Activated CD4-positive, alpha-beta memory T cell treated with anti-CD3 and anti-CD28 coated beads for 36 hours (primary cell): ENCODE measurements around the gene PLXNA1. TPM values are rescaled to one million over a fixed set of nuclear protein-coding genes. Genes with fewer than 3 reads are reported as not detected.

Source experiments
- CTCF ChIA-PET: fragments of 350-600 bp; sonication (Branson Sonifier 250); formaldehyde crosslinking; loops from one replicate; lab custom pipeline; 2021; ENCODE audit warnings: antibody characterized with exemption, inconsistent platforms; lab: Charles Lee
- POLR2A ChIA-PET: fragments of 350-600 bp; sonication (Branson Sonifier 250); formaldehyde crosslinking; loops from one replicate; lab custom pipeline; 2021; ENCODE audit warnings: antibody characterized with exemption; lab: Charles Lee
- DNase-seq: peaks from one replicate; pipeline ENCODE4 v3.0.0-alpha.2; 2020
- H3K27ac Mint-ChIP-seq: one replicate; pipeline ENCODE4 v1.8.0; 2021; ENCODE audit warnings: mixed read lengths
- H3K27me3 Mint-ChIP-seq: one replicate; pipeline ENCODE4 v1.8.0; 2021; ENCODE audit warnings: mixed read lengths
- H3K36me3 Mint-ChIP-seq: one replicate; pipeline ENCODE4 v1.8.0; 2021; ENCODE audit warnings: mixed read lengths
- H3K4me1 Mint-ChIP-seq: one replicate; pipeline ENCODE4 v1.8.0; 2021; ENCODE audit warnings: low read depth, mixed read lengths
- H3K4me3 Mint-ChIP-seq: one replicate; pipeline ENCODE4 v1.8.0; 2021; ENCODE audit warnings: mild to moderate bottlenecking, mixed read lengths
- H3K9me3 Mint-ChIP-seq: one replicate; pipeline ENCODE4 v1.8.0; 2021; ENCODE audit warnings: mixed read lengths
- intact Hi-C: fragments of 100-400 bp; cut with micrococcal nuclease; formaldehyde crosslinking; loops from one replicate; pipeline ENCODE4 v1.15.1; 2023
- total RNA-seq, 2 experiments: library from RNA; stranded (reverse); gene quantifications; one replicate each; pipeline ENCODE4 v1.2.3, GENCODE V29; 2021

PLXNA1 gene
- total RNA-seq, 2 experiments from 2014 or later: 8.8 to 9.3 TPM

DNA sequence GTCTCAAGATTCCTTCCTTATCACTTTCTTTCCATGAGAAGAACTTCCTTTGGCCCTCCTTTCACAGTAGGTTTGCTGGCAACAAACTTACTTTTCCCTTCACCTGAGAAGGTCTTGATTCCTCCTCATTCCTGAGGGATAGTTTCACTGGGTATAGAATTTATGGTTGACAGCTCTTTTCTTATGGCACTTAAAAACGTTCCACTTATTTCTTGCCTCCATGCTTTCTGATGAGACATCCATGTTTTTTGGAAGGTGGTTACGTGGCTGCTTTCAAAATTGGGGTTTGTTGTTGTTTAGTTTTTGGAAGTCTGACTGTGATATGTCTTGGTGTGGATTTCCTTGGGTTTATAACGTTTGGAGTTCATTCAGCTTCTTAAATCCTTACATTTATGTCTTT is 8.2 kb upstream of the PLXNA1 start:
- no peak overlapping the region for H3K4me3 Mint-ChIP-seq
- no peak overlapping the region for H3K27ac Mint-ChIP-seq
- intact Hi-C loops: no loop called here
- H3K9me3 Mint-ChIP-seq: peaks cover 18% of the 10 kb centered on the region
- H3K36me3 Mint-ChIP-seq: peaks cover 5% of the 10 kb centered on the region
- ChIA-PET POLR2A (no interaction called here), CTCF (no interaction called here)
- peaks cover 15% of the 10 kb centered on the region for H3K27me3 Mint-ChIP-seq
- no peaks in the 10 kb centered on the region for H3K4me1 Mint-ChIP-seq
- DNase-seq: no peak

DNA sequence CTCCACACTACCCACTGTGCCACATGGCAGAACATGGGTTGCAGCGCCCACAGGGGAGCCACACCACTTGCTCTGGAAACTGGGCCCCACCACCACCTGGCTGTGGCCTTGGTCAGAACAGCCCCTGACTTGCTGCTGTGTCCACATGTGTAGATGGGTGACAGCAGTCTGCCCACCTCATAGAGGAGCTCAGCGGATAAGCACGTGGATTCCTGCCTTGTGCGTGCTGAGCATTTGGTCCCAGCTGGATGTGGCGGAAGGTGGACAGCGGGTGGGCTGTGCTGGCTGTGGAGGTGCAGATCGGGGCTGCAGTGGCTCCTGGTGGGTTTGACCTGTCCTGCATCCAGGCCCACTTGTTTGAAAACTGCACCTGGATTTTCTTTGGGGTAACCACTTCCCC is 6.0 kb upstream of the PLXNA1 start:
- H3K27me3 Mint-ChIP-seq: peaks cover 14% of the 10 kb centered on the region

DNA sequence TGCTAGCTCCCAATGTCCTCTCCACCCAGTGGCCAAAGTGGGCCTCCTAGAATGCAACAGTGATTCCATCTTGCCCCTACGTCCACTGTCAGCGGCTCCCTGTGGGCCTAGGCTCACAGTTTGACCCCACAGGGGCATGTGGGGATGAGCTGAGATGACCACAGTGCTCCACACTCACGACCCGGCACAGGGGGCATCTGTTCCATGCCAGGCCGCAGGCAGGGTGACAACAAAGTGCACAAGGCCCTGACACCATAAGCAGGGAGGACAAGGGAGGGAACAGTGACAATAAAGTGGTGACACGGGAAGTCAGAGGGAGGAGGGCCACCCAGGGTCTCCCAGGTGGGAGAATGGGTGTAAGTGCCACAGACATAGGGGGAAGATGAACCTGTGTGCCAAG is 5.1 kb upstream of the PLXNA1 start:
- Mint-ChIP-seq H3K4me1 (peaks cover 9% of the 10 kb centered on the region), H3K4me3 (no peak overlapping the region), H3K36me3 (peaks cover 5% of the 10 kb centered on the region), H3K27me3 (peaks cover 14% of the 10 kb centered on the region), H3K27ac (no peak overlapping the region), H3K9me3 (peaks cover 18% of the 10 kb centered on the region)
- CTCF ChIA-PET: no interaction called here
- intact Hi-C loops: no loop called here
- POLR2A ChIA-PET: no interaction called here
- DNase-seq: no peak

More for the DNA sequence above, 6.0 kb upstream of the PLXNA1 start:
- DNase-seq: no peak
- H3K36me3 Mint-ChIP-seq: peaks cover 5% of the 10 kb centered on the region
- H3K9me3 Mint-ChIP-seq: peaks cover 18% of the 10 kb centered on the region
- intact Hi-C loops: no loop called here
- ChIA-PET POLR2A (no interaction called here), CTCF (no interaction called here)
- peaks cover 4% of the 10 kb centered on the region for H3K4me1 Mint-ChIP-seq
- H3K27ac Mint-ChIP-seq: no peak overlapping the region
- H3K4me3 Mint-ChIP-seq: no peak overlapping the region

DNA sequence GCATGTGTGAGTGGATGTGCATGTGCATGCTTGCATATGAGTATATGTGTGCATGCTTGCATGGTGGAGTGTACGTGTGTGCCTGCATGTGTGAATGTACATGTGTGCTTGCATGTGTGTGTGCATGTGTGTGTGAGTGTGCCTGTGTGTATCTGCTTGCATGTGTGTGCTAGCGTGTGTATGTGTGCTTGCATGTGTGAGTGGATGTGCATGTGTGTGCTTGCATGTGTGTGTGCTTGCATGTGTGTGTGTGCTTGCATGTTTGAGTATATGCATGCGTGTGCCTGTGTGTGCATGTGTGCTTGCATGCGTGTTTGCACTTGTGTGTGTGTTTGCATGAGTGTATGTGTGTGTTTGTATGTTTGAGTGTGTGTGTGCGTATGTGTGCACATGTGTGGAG is 4.6 kb upstream of the PLXNA1 start:
- no peak for DNase-seq
- peaks cover 9% of the 10 kb centered on the region for H3K4me1 Mint-ChIP-seq
- H3K27ac Mint-ChIP-seq: peak overlapping the region; percentile 18
- ChIA-PET CTCF (interaction anchor here (1.3 kb wide), 1 partner anchor 477 kb away, joined by 4 read pairs; no protein-coding TSS in a partner anchor), POLR2A (no interaction called here)
- peaks cover 18% of the 10 kb centered on the region for H3K9me3 Mint-ChIP-seq
- H3K4me3 Mint-ChIP-seq: no peak overlapping the region
- H3K36me3 Mint-ChIP-seq: peaks cover 5% of the 10 kb centered on the region
- H3K27me3 Mint-ChIP-seq: peaks cover 14% of the 10 kb centered on the region
- intact Hi-C loops: no loop called here

DNA sequence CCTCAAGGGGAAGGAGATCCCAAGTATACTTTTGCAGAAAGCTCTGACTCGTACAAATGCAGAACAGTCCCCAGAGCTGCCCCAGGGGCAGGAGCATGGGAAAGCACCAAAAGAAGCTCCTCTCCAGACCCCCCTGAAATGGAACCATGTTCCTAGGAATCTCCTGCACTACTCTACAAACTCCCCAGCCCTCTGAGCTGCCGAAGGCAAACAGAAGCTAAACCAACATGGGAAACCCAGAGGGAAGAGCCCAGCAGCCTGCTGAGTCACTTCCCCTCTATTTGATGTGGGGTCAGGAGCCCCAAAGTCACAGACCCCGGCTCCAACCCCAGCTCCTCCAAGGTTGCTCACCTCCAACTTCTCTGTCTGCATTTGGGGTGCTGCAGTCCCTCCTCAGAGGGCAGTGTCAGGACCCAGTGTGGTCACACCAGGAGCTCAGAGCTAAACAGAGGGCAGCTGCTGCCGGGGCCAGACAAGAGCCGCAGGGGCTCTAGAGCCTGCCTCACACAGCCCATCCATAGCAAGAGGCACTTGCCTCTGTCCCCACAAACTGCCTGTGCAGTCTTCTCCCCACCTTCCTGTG is 3.8 kb upstream of the PLXNA1 start:
- H3K9me3 Mint-ChIP-seq: peaks cover 14% of the 10 kb centered on the region
- POLR2A ChIA-PET: no interaction called here

DNA sequence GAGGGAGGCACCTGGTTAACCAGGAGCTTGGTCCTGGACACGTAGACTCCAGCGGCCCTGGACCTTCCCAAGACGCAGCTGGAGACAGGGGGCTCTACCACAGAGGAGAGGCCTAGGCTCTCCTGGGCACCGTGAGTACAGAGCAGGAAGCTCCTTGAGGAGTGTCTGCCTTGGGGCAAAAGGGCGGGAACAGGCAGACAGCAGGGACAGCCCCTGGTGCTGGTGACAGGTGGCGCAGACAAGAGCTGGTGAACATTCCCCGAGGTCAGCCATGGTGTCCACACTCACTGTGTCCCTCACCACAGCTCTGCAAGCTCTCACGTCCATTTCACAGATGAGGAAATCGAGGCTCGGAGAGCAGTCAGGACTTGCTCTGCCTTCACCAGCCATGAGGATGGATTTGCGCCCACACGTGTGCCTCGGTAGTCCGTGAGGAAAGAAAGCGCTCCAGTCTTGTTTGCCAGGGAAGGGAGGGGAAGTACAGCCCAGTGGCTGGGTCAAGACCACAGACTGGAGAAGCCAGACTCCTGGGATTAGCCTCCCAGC is 2.6 kb upstream of the PLXNA1 start:
- POLR2A ChIA-PET: no interaction called here
- Mint-ChIP-seq H3K4me3 (no peak overlapping the region), H3K9me3 (peaks cover 3% of the 10 kb centered on the region), H3K36me3 (no peaks in the 10 kb centered on the region), H3K27me3 (peaks cover 7% of the 10 kb centered on the region), H3K4me1 (peaks cover 12% of the 10 kb centered on the region), H3K27ac (no peak overlapping the region)
- CTCF ChIA-PET: interaction anchor here (0.7 to 3.1 kb wide), 2 partner anchors 228 to 301 kb away, joined by 3 to 18 read pairs; no protein-coding TSS in a partner anchor
- intact Hi-C loops: loop anchor here (5.0 kb wide), 1 partner anchor 477 kb away; no protein-coding TSS in a partner anchor
- DNase-seq: no peak

More for the DNA sequence above, 3.8 kb upstream of the PLXNA1 start:
- H3K36me3 Mint-ChIP-seq: peaks cover 5% of the 10 kb centered on the region
- CTCF ChIA-PET: interaction anchor here (1.3 kb wide), 1 partner anchor 476 kb away, joined by 4 read pairs; no protein-coding TSS in a partner anchor
- no peak overlapping the region for H3K27ac Mint-ChIP-seq
- H3K27me3 Mint-ChIP-seq: peaks cover 14% of the 10 kb centered on the region
- intact Hi-C loops: no loop called here
- H3K4me1 Mint-ChIP-seq: peaks cover 9% of the 10 kb centered on the region
- no peak overlapping the region for H3K4me3 Mint-ChIP-seq
- no peak for DNase-seq

DNA sequence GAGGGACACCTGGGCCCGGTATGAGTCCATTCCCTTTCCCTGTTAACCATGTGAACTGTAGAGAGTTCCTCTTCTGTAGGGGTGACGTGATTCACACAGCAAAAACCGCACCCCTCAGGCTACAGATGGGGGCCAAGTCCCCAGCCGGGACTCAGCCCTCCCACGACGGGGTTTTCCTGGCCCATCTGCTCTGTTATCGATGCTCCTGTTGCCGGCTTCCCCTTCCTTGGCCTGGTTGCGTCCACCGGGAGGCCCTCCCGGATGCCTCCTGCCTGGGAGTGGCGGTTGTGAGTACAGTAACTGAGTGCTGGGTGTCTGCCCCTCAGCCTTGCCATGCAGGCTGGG is 817 bp upstream of the PLXNA1 start:
- intact Hi-C loops: loop anchor here (1.0 to 5.0 kb wide), 7 partner anchors 71 to 565 kb away; partner anchors contain the start of gene CHCHD6
- DNase-seq: peak; percentile 76
- POLR2A ChIA-PET: interaction anchor here (2.2 kb wide), 1 partner anchor 278 kb away, joined by 9 read pairs; the partner anchor contains the start of gene CHCHD6
- CTCF ChIA-PET: interaction anchor here (0.8 to 3.1 kb wide), 13 partner anchors 9 to 566 kb away, joined by 3 to 18 read pairs (median 4); no protein-coding TSS in a partner anchor
- Mint-ChIP-seq H3K4me1 (peaks cover 14% of the 10 kb centered on the region), H3K9me3 (no peaks in the 10 kb centered on the region), H3K27me3 (peaks cover 7% of the 10 kb centered on the region), H3K36me3 (no peaks in the 10 kb centered on the region), H3K27ac (peak overlapping the region; percentile 88), H3K4me3 (peak overlapping the region; percentile 79)

DNA sequence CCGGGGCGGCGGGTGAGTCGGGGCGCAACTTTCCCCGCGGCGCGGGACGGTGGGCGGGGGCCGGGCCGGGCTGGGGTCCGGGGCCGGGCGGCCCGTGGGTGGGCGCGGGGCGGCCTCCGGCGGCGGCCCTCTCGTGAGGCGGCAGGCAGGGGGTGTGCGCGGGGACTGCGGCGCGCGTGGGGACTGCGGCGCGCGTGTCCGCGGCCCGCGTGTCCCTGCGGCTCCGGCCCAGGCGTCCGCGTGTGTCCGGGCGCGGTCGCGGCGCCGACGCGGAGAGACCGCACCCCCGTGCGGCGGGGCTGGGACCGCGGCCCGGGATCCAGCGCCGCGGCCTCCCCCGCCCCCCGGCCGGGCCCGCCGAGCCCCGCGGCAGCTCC is 349 bp downstream of the PLXNA1 start:
- no peak for DNase-seq
- ChIA-PET CTCF (interaction anchor here (0.9 to 3.1 kb wide), 3 partner anchors 59 to 304 kb away, joined by 3 to 18 read pairs (median 5); no protein-coding TSS in a partner anchor), POLR2A (no interaction called here)
- peaks cover 14% of the 10 kb centered on the region for H3K4me1 Mint-ChIP-seq
- no peaks in the 10 kb centered on the region for H3K36me3 Mint-ChIP-seq
- H3K27me3 Mint-ChIP-seq: peaks cover 4% of the 10 kb centered on the region
- H3K27ac Mint-ChIP-seq: no peak overlapping the region
- H3K4me3 Mint-ChIP-seq: no peak overlapping the region
- intact Hi-C loops: loop anchor here (2.0 to 5.0 kb wide), 4 partner anchors 278 to 564 kb away; partner anchors contain the start of gene CHCHD6
- no peaks in the 10 kb centered on the region for H3K9me3 Mint-ChIP-seq

DNA sequence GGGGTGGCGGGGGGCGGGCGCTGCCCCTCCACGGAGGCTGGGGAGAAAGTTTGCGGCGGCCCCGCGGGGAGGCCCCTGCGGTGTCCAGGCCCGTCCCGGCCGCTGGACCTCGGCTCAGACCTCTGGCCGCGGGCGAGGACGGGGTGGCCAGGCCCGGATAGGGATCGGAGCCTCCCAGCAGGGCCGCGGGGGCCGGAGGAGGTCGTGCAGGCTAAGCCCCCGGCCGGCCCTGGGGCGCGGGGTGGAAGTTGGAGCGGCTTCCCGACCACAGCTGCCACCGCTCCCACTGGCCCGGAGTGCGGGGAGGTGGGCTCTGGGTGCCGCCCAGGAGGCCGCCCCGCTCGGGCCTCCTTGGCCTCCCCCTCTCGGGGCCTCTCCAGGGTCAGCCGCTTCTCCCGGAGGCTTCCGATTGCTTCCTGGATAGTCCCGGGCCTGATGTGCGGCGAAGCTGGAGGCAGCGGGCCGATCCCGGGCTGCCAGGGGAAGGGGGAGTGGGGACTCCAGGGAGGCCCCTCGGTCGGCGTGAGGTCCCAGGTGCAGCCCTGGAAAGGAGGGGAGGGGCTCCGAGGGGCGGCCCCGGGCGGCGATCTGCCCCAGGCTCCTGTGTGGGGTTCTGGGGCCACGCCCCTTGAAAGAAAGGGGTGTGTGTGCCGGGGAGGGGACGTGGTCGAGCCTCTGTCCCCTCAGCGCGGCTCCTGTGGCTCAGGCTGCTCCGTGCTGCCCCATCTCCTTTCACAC is 907 bp downstream of the PLXNA1 start:
- peak; percentile 40 for DNase-seq
- no peak overlapping the region for H3K27ac Mint-ChIP-seq
- H3K9me3 Mint-ChIP-seq: no peaks in the 10 kb centered on the region
- CTCF ChIA-PET: interaction anchor here (0.9 to 3.1 kb wide), 3 partner anchors 60 to 304 kb away, joined by 3 to 18 read pairs (median 5); no protein-coding TSS in a partner anchor
- no peak overlapping the region for H3K4me3 Mint-ChIP-seq
- intact Hi-C loops: loop anchor here (2.0 to 5.0 kb wide), 4 partner anchors 279 to 563 kb away; partner anchors contain the start of gene CHCHD6
- H3K27me3 Mint-ChIP-seq: no peaks in the 10 kb centered on the region
- H3K4me1 Mint-ChIP-seq: peaks cover 14% of the 10 kb centered on the region
- POLR2A ChIA-PET: no interaction called here
- no peaks in the 10 kb centered on the region for H3K36me3 Mint-ChIP-seq

DNA sequence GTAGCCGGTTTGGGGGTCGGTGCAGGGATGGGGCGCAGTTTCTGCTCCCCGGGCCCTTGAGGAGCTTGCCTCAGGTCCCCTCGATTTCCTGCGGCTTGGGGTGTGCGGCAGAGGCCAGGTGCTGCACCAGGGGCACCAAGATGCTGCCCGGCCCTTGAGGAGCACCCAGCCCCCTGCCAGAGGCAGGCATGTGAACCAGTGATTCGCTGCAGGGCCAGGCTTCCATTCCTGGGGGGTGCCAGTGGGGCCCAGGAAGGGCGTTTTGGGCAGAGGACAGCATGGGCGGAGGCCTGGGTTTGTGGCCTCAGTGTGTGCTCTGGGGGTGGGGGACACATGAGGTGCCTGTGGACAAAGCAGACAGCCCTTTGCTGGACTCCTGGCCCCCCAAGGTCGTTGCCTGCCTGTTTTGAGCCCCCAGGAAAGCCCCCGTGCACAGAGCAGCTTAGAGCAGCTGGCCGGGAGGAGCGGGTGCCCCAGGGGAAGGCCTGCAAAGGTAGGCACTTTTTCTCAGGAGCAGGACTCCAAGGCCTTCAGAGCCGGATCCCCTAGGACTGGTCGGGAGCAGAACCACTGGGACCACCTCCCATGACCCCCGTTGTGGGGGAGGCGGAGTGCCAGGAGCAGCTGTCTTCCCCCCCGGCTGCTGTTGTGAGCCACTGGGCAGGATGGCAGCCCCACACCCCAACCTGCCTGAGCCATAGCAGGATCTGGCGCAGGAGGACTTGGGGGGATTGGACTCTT is 1.6 kb downstream of the PLXNA1 start:
- H3K4me3 Mint-ChIP-seq: peak overlapping the region; percentile 55
- intact Hi-C loops: loop anchor here (5.0 kb wide), 1 partner anchor 473 kb away; no protein-coding TSS in a partner anchor
- CTCF ChIA-PET: interaction anchor here (0.9 to 1.1 kb wide), 2 partner anchors 16 to 305 kb away, joined by 3 to 4 read pairs; no protein-coding TSS in a partner anchor
- POLR2A ChIA-PET: no interaction called here
- H3K9me3 Mint-ChIP-seq: no peaks in the 10 kb centered on the region
- no peaks in the 10 kb centered on the region for H3K27me3 Mint-ChIP-seq
- H3K27ac Mint-ChIP-seq: no peak overlapping the region
- DNase-seq: no peak
- H3K4me1 Mint-ChIP-seq: peaks cover 14% of the 10 kb centered on the region
- peaks cover 4% of the 10 kb centered on the region for H3K36me3 Mint-ChIP-seq

DNA sequence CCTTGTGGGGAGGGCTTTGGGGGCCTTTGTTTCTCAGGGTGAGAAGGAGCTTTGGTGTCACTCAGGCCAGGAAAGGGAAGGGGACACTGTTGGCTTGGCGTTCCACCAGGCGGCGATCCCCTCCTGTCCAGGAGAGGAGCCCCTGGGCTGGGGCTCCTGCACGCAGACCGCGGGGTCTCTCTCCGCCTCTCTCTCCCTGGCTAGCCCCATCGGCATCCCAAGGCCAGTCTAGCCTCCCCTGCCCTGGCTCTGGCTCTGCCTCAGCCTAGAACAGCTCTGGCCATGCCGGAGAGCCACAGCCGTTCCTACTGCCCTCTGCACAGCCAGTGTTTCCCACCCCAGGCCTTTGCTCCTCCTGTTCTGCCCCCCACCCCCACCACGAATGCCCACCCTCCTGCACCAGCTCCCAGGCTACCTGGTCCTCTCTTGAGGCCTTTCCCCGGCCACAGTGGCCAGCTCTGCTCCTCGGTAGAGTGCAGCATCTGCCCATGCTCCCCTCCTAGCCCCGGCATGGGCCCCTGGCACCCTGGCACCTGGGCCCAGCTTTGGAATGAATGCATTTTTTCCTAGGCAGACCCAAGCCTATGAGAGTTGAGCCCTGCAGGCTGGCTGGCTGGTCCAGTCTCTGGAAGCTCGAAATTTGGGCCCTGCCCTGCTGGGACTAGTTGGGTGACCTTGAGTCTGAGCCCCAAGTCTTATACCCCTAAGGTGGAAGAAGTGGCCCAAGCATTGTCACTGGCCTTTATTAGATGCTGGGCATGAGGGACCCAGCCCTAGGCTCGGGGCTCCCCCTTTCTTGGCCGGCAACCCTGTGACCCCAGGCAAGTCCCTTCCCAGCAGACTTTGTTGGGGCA is 2.4 kb downstream of the PLXNA1 start:
- H3K27me3 Mint-ChIP-seq: no peaks in the 10 kb centered on the region
- H3K9me3 Mint-ChIP-seq: no peaks in the 10 kb centered on the region
- DNase-seq: no peak
- intact Hi-C loops: no loop called here
- H3K4me3 Mint-ChIP-seq: no peak overlapping the region
- no peak overlapping the region for H3K27ac Mint-ChIP-seq
- peaks cover 14% of the 10 kb centered on the region for H3K4me1 Mint-ChIP-seq
- CTCF ChIA-PET: interaction anchor here (0.9 to 1.1 kb wide), 2 partner anchors 15 to 306 kb away, joined by 3 to 4 read pairs; no protein-coding TSS in a partner anchor
- peaks cover 4% of the 10 kb centered on the region for H3K36me3 Mint-ChIP-seq
- POLR2A ChIA-PET: no interaction called here
